Upper lobe of left lung (tissue), 6 donors: ENCODE data around the gene MRPL48. TPM values are rescaled to one million over a fixed set of nuclear protein-coding genes. Genes with fewer than 3 reads are reported as not detected.
"Not testable (repeated sequence)": the region's sequence is repeated elsewhere in the genome, so short reads cannot be mapped to it uniquely, and the experiment has no call there.

Experiments used
- ATAC-seq, 2 donors: fragments of 200-7000 bp; cut with Tn5 transposase; one replicate each; pipeline ENCODE4 v1.9.1; 2022; ENCODE audit warnings: mild to moderate bottlenecking in 2 of 2, moderate library complexity in 2 of 2; ENCODE audit not compliant: low FRiP score in 2 of 2
- DNase-seq, 2 donors: peaks; one replicate each; pipeline ENCODE4 v3.0.0-alpha.2; 2019 to 2020
- H3K27ac ChIP-seq, 4 donors: fragments of 200-600 bp; sonication (generic); one replicate each; pipeline ENCODE4 v1.5.1; 2016 to 2019
- H3K27me3 ChIP-seq, 4 donors: fragments of 200-600 bp; sonication (generic); one replicate each; pipeline ENCODE4 v1.5.1; 2017 to 2019
- H3K36me3 ChIP-seq, 4 donors: fragments of 200-600 bp; sonication (generic); one replicate each; pipeline ENCODE4 v1.5.1; 2016 to 2019
- H3K4me1 ChIP-seq, 4 donors: fragments of 200-600 bp; sonication (generic); one replicate each; pipeline ENCODE4 v1.5.1; 2018 to 2019
- H3K4me3 ChIP-seq, 4 donors: fragments of 200-600 bp; sonication (generic); one replicate each; pipeline ENCODE4 v1.5.1; 2017 to 2019; ENCODE audit warnings: mild to moderate bottlenecking in 2 of 4, moderate library complexity in 1 of 4
- H3K9me3 ChIP-seq, 4 donors: fragments of 200-600 bp; sonication (generic); one replicate each; pipeline ENCODE4 v1.5.1; 2018 to 2019
- EP300 ChIP-seq, 4 donors: sonication (generic); formaldehyde crosslinking; IDR thresholded peaks; one replicate each; pipeline ENCODE4 v1.5.1; 2017; ENCODE audit warnings: antibody characterized with exemption in 4 of 4, control low read depth in 2 of 4
- POLR2A ChIP-seq, 4 donors: fragments of 450-650 bp; IDR thresholded peaks; one replicate each; pipeline ENCODE4 v1.5.1; 2016 to 2017; ENCODE audit warnings: antibody characterized with exemption in 4 of 4, mild to moderate bottlenecking in 2 of 4
- POLR2AphosphoS5 ChIP-seq, 2 donors: sonication (generic); formaldehyde crosslinking; IDR thresholded peaks; one replicate each; pipeline ENCODE4 v1.5.1; 2017; ENCODE audit warnings: antibody characterized with exemption in 2 of 2
- WGBS, 2 donors: methylation state at CpG; one replicate each; pipeline ENCODE4 v1.1.5; 2017 to 2018; 5-methylcytosine and 5-hydroxymethylcytosine counted together
- total RNA-seq, 6 donors: library from RNA; depleted of rRNA in 4 of 6; stranded (reverse); fragments of >200 nt in 4 of 6; gene quantifications; one replicate each; pipeline versions ENCODE4 v1.1.0 to v1.2.1, GENCODE V29; 2016 to 2021
- TF ChIP-seq, protein P1 (sequence below), 6 experiments: fragments of 450-650 bp in 4 of 6; fragments of 200-600 bp in 2 of 6; sonication (generic) in 2 of 6; IDR thresholded peaks; one replicate each; pipeline ENCODE4 v1.5.1; 2016 to 2019; ENCODE audit warnings: antibody characterized with exemption in 6 of 6
- donor health status: DM: no; HTN: no; CAD: no; lungs with moderate emphysema.
- donor health status: DM: no; HTN: yes; CAD: no; lungs with severe emphysema.

MRPL48 gene
- total RNA-seq, 6 donors from 2014 or later: 7.3 to 25.3 (median 21.8) TPM

DNA sequence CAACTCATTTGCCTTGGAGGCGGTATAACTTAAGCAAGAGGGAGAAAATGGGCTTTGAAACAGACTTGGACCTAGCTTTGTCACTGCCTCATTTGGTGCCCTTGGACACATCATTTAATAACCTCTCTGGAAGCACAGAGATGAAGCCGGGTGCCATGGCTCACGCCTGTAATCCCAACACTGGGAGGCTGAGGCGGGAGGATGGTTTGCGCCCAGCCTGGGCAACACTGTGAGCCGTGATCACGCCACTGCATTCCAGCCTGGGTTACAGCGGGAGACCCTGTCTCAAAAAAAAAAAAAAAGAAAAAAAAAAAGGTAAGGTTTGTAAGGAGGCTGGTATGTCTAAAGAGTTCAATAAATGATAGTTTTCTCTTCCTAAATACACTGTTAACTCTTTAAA is 88.2 kb downstream of the MRPL48 start:
- TF ChIP-seq POLR2A (IDR thresholded peaks at IDR 0.05) (no peak), EP300 (IDR thresholded peaks at IDR 0.05) (no peak), POLR2AphosphoS5 (IDR thresholded peaks at IDR 0.05) (no peak)
- TF ChIP-seq, protein P1, sequence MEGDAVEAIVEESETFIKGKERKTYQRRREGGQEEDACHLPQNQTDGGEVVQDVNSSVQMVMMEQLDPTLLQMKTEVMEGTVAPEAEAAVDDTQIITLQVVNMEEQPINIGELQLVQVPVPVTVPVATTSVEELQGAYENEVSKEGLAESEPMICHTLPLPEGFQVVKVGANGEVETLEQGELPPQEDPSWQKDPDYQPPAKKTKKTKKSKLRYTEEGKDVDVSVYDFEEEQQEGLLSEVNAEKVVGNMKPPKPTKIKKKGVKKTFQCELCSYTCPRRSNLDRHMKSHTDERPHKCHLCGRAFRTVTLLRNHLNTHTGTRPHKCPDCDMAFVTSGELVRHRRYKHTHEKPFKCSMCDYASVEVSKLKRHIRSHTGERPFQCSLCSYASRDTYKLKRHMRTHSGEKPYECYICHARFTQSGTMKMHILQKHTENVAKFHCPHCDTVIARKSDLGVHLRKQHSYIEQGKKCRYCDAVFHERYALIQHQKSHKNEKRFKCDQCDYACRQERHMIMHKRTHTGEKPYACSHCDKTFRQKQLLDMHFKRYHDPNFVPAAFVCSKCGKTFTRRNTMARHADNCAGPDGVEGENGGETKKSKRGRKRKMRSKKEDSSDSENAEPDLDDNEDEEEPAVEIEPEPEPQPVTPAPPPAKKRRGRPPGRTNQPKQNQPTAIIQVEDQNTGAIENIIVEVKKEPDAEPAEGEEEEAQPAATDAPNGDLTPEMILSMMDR (IDR thresholded peaks at IDR 0.05): no peak
- Histone ChIP-seq H3K27ac (peak overlapping the region in 3 of 4 donors; percentile 79 to 84 (median 82)), H3K36me3 (peaks cover 0 to 32% (median 18%) of the 10 kb centered on the region in 4 donors), H3K4me3 (peak overlapping the region; percentile 68 to 94 (median 81)), H3K27me3 (no peaks in the 10 kb centered on the region), H3K9me3 (no peaks in the 10 kb centered on the region), H3K4me1 (peaks cover 16 to 30% (median 21%) of the 10 kb centered on the region in 4 donors)
- no peak for DNase-seq
- ATAC-seq: no peak
- 42 to 50% methylated on average over 8 of the region's 8 CpGs for WGBS, 2 donors

DNA sequence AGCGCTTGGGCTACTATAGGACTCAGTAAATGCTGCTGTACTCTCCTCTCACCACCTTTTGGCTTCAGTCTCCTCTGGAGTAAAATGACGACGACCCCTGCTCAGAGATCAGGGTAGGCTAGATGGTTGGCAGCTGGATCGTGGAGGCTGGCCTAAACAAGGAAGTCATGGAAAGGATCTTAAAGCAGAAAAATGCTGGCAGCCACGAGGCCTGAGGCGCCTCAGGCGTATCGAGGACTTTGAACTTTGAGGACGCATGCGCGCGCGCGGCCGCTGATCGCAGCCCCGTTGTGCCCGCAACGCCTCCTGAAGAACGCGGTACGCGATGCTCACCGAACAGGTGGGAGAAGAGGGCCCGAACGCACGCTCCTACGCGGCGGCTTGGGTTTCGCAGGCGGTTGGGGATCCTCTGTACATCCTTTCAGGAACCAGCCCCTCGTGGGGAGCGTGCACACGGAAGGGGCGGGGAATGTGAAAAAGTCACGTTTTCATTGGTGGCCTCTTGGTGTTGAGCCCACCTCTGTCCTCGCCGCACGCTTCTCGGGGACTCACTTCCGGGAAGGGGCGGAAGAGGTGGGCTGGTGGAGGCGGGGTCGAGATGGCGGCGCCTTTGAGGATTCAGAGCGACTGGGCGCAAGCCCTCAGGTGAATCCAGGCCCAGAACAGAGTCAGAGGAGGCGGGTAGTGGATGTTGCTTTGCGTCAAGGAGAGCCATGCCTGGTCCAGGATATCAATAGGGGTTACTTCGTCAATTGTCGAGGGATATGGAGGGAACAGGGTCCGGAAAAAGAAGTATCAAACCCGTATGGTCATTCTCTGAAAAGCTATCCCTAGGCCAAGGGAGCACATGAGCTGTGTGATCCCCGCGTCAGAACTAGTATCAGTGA is 89.0 kb downstream of the MRPL48 start, which contains the start of the genes COA4 and PAAF1:
COA4 (minus strand) TSS at position 423 of the 887 bp plus-strand sequence. CDS start 3,468 bp downstream, outside the sequence.
PAAF1 (plus strand) TSS at position 576 of the 887 bp plus-strand sequence; CDS start at position 599, 23 bp downstream.
- peak within 1 kb of the TSS; percentile 68 to 94 (median 81) for H3K4me3 ChIP-seq
- peaks cover 16 to 30% (median 21%) of the 10 kb centered on the region in 4 donors for H3K4me1 ChIP-seq
- ATAC-seq (peak; percentile 99), DNase-seq (peak; percentile 94)
- peaks cover 0 to 24% (median 14%) of the 10 kb centered on the region in 4 donors for H3K36me3 ChIP-seq
- peak in 1 of 4 donors; percentile 58 for TF ChIP-seq EP300 (IDR thresholded peaks at IDR 0.05)
- TF ChIP-seq, protein P1 (IDR thresholded peaks at IDR 0.05): no peak
- TF ChIP-seq POLR2A (IDR thresholded peaks at IDR 0.05): peak in 2 of 4 donors; percentile 54 to 73
- TF ChIP-seq POLR2AphosphoS5 (IDR thresholded peaks at IDR 0.05): peak; percentile 62 to 73
- 0% methylated on average over 22 to 56 of the region's 57 CpGs for WGBS, 2 donors
- no peaks in the 10 kb centered on the region for H3K9me3 ChIP-seq
- no peaks in the 10 kb centered on the region for H3K27me3 ChIP-seq
- peak within 1 kb of the TSS; percentile 79 to 84 (median 81) for H3K27ac ChIP-seq

- WGBS, 2 donors: 93 to 95% methylated on average over 1 of the region's 1 CpG
- ATAC-seq (no peak), DNase-seq (no peak)
- TF ChIP-seq POLR2A (IDR thresholded peaks at IDR 0.05) (no peak), POLR2AphosphoS5 (IDR thresholded peaks at IDR 0.05) (no peak), EP300 (IDR thresholded peaks at IDR 0.05) (no peak)
- TF ChIP-seq, protein P1 (IDR thresholded peaks at IDR 0.05): no peak
- Histone ChIP-seq H3K36me3 (peaks cover 0 to 6% (median 1%) of the 10 kb centered on the region in 4 donors), H3K4me3 (no peak overlapping the region), H3K27ac (no peak overlapping the region), H3K9me3 (no peaks in the 10 kb centered on the region), H3K4me1 (peaks cover 16 to 30% (median 21%) of the 10 kb centered on the region in 4 donors), H3K27me3 (no peaks in the 10 kb centered on the region)
Measured at GRCh38 chr11:73878771-73879170, 91.1 kb downstream of the MRPL48 start.

DNA sequence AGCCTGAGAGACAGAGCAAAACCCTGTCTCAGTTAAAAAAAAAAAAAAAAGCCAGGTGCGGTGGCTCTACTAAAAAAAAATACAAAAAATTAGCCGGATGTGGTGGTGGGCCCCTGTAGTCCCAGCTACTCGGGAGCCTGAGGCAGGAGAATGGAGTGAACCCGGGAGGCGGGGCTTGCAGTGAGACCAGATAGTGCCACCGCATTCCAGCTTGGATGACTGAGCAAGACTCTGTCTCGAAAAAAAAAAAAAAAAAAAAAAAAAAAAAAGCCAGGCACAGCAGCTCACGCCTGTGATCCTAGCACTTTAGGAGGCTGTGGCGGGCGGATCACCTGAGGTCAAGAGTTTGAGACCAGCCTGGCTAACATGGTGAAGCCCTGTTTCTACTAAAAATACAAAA is 92.8 kb downstream of the MRPL48 start:
- not testable (repeated sequence) for H3K9me3 ChIP-seq, H3K27ac ChIP-seq, H3K27me3 ChIP-seq, ATAC-seq, H3K36me3 ChIP-seq, H3K4me3 ChIP-seq, DNase-seq
- WGBS, 2 donors: 88 to 92% methylated on average over 10 of the region's 10 CpGs
- peaks cover 12 to 18% (median 13%) of the 10 kb centered on the region in 4 donors for H3K4me1 ChIP-seq

DNA sequence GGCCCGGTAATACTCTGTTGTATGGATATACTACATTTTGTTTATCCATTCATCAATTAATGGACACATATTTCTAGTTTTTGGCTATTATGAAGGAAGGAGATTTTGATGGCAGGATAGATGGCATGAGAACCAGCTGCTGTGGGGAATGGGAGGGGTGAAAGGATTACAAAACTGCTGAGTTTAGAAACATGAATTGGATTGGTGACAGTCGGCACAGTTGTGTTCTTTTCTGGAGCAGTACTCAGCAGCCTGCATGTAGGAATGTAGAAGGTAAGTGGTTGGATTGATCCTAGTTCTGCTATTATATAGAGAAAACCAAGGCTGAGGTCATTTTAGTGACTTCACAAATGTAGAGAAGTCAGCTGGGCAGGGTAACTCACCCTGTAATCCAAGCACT is 96.2 kb downstream of the MRPL48 start:
- 88% methylated on average over 2 of the region's 2 CpGs for WGBS, 2 donors
- Histone ChIP-seq H3K4me1 (no peaks in the 10 kb centered on the region), H3K36me3 (peaks cover 0 to 14% (median 2%) of the 10 kb centered on the region in 4 donors), H3K9me3 (no peaks in the 10 kb centered on the region), H3K27me3 (no peaks in the 10 kb centered on the region), H3K27ac (no peak overlapping the region), H3K4me3 (no peak overlapping the region)
- TF ChIP-seq EP300 (IDR thresholded peaks at IDR 0.05) (no peak), POLR2AphosphoS5 (IDR thresholded peaks at IDR 0.05) (no peak), POLR2A (IDR thresholded peaks at IDR 0.05) (no peak)
- TF ChIP-seq, protein P1 (IDR thresholded peaks at IDR 0.05): no peak
- DNase-seq (no peak), ATAC-seq (no peak)
